HCT116 (cell line): ENCODE data around the gene MRPL20. TPM values are rescaled to one million over a fixed set of nuclear protein-coding genes. Genes with fewer than 3 reads are reported as not detected.
"Not testable (repeated sequence)": the region's sequence is repeated elsewhere in the genome, so short reads cannot be mapped to it uniquely, and the experiment has no call there.

Source experiments
- ATAC-seq: fragments of 200-7000 bp; cut with Tn5 transposase; 2 replicates; pipeline ENCODE4 v1.9.1; 2020; ENCODE audit warnings: mild to moderate bottlenecking, moderate library complexity
- BruUV-seq: library from RNA; stranded (reverse); fragments of 400-500 nt; replicated peaks from 2 replicates; lab custom pipeline; 2021; lab: Mats Ljungman, UMichigan
- CTCF ChIA-PET: fragments of 300-600 bp; sonication (Branson Sonifier 250); formaldehyde crosslinking; loops from one replicate; lab custom pipeline; 2021; ENCODE audit warnings: antibody characterized with exemption; lab: Charles Lee
- POLR2A ChIA-PET: fragments of 300-600, 350-600 bp; sonication (Branson Sonifier 250); formaldehyde crosslinking; loops from one replicate; lab custom pipeline; 2021; ENCODE audit warnings: antibody characterized with exemption; lab: Charles Lee
- RAD21 ChIA-PET, 2 experiments: fragments of 300-600 bp; sonication (Branson Sonifier 250); formaldehyde crosslinking; loops; one replicate each; lab custom pipeline; 2023; ENCODE audit warnings: low total read pairs in 2 of 2; ENCODE audit not compliant: uncharacterized antibody in 2 of 2, unreplicated experiment in 2 of 2, low non-redundant PET in 1 of 2; lab: Charles Lee
- DNase-seq: peaks from one replicate; pipeline ENCODE4 v3.0.0-alpha.2; 2010; ENCODE audit warnings: low read depth, low spot score
- H2AFZ ChIP-seq: fragments of 200-600 bp; shearing (Covaris generic), sonication (generic); 2 replicates; pipeline ENCODE4 v1.6.1; 2017; ENCODE audit warnings: low read depth, mixed run types, mixed read lengths, antibody characterized with exemption, low read length; ENCODE audit not compliant: poor library complexity, severe bottlenecking
- H3K27ac ChIP-seq: 2 replicates; pipeline ENCODE4 v1.5.1; 2012; ENCODE audit warnings: low read depth, low read length
- H3K27me3 ChIP-seq: fragments of 200-600 bp; sonication (generic); 2 replicates; pipeline ENCODE4 v1.6.1; 2016; ENCODE audit warnings: mixed run types, low read length, mixed read lengths; ENCODE audit not compliant: insufficient read depth
- H3K36me3 ChIP-seq, 2 experiments: fragments of 200-500 bp in 1 of 2; fragments of 200-600 bp in 1 of 2; sonication (Bioruptor generic) in 1 of 2; sonication (generic) in 1 of 2; 2 replicates each; pipeline versions ENCODE4 v1.5.1 to v1.6.1; 2014 to 2016; ENCODE audit warnings: low read length in 2 of 2, inconsistent platforms in 1 of 2, mixed read lengths in 1 of 2, mixed run types in 1 of 2; ENCODE audit not compliant: insufficient read depth in 2 of 2, control insufficient read depth in 1 of 2
- H3K4me1 ChIP-seq, 2 experiments: fragments of 200-600 bp in 1 of 2; sonication (generic) in 1 of 2; 2 replicates each; pipeline versions ENCODE4 v1.5.1 to v1.6.1; 2012 to 2017; ENCODE audit warnings: low read length in 2 of 2, inconsistent platforms in 1 of 2, mild to moderate bottlenecking in 1 of 2, mixed read lengths in 1 of 2, mixed run types in 1 of 2, moderate library complexity in 1 of 2; ENCODE audit not compliant: insufficient read depth in 2 of 2, control insufficient read depth in 1 of 2
- H3K4me2 ChIP-seq: fragments of 200-600 bp; sonication (generic); 2 replicates; pipeline ENCODE4 v1.6.1; 2017; ENCODE audit warnings: mixed run types, low read length, mixed read lengths
- H3K4me3 ChIP-seq, 2 experiments: fragments of 200-600 bp in 1 of 2; sonication (generic) in 1 of 2; replicated peaks in 1 of 2; 2 replicates each; pipeline ENCODE4 v1.5.1; 2011 to 2016; ENCODE audit warnings: low read length in 2 of 2, control low read depth in 1 of 2, low read depth in 1 of 2, mild to moderate bottlenecking in 1 of 2, mixed read lengths in 1 of 2, mixed run types in 1 of 2
- H3K79me2 ChIP-seq: fragments of 200-600 bp; sonication (generic); 2 replicates; pipeline ENCODE4 v1.6.1; 2017; ENCODE audit warnings: mild to moderate bottlenecking, mixed run types, low read length, moderate library complexity, mixed read lengths; ENCODE audit not compliant: insufficient read depth
- H3K9ac ChIP-seq: fragments of 200-600 bp; sonication (generic); 2 replicates; pipeline ENCODE4 v1.6.1; 2016; ENCODE audit warnings: low read length, mixed read lengths
- H3K9me2 ChIP-seq: fragments of 200-600 bp; sonication (generic), shearing (Covaris generic); 2 replicates; pipeline ENCODE4 v1.6.1; 2017; ENCODE audit warnings: mixed run types, mild to moderate bottlenecking, moderate library complexity; ENCODE audit not compliant: insufficient read depth
- H3K9me3 ChIP-seq, 2 experiments: fragments of 200-500 bp in 1 of 2; fragments of 200-600 bp in 1 of 2; sonication (Bioruptor generic) in 1 of 2; sonication (generic) in 1 of 2; 2 replicates each; pipeline ENCODE4 v1.6.1; 2014 to 2017; ENCODE audit warnings: low read length in 2 of 2, mixed read lengths in 2 of 2, inconsistent platforms in 1 of 2, low read depth in 1 of 2, mild to moderate bottlenecking in 1 of 2, mixed run types in 1 of 2, moderate library complexity in 1 of 2; ENCODE audit not compliant: control insufficient read depth in 1 of 2, insufficient read depth in 1 of 2
- H4K20me1 ChIP-seq: fragments of 200-600 bp; sonication (generic), shearing (Covaris generic); 2 replicates; pipeline ENCODE4 v1.6.1; 2017; ENCODE audit warnings: mixed run types, mild to moderate bottlenecking, moderate library complexity; ENCODE audit not compliant: insufficient read depth
- CBX3 ChIP-seq: IDR thresholded peaks from 2 replicates; pipeline ENCODE4 v1.6.1; 2012; ENCODE audit warnings: low read depth
- CEBPB ChIP-seq: IDR thresholded peaks from 2 replicates; pipeline ENCODE4 v1.6.1; 2012; ENCODE audit warnings: low read depth
- EZH2 ChIP-seq: fragments of 200-600 bp; sonication (generic); IDR thresholded peaks from 2 replicates; pipeline ENCODE4 v1.6.1; 2017; ENCODE audit warnings: antibody characterized with exemption, mixed run types
- FOSL1 ChIP-seq: IDR thresholded peaks from 2 replicates; pipeline ENCODE4 v1.6.1; 2012; ENCODE audit warnings: low read depth
- JUND ChIP-seq: IDR thresholded peaks from 2 replicates; pipeline ENCODE4 v1.6.1; 2012
- POLR2AphosphoS5 ChIP-seq: IDR thresholded peaks from 2 replicates; pipeline ENCODE4 v1.6.1; 2011; ENCODE audit warnings: mild to moderate bottlenecking, low read depth, low read length, moderate library complexity
- SP1 ChIP-seq: IDR thresholded peaks from 2 replicates; pipeline ENCODE4 v1.6.1; 2012; ENCODE audit warnings: low read depth
- TCF7L2 ChIP-seq: IDR thresholded peaks from 2 replicates; pipeline ENCODE4 v1.7.0; 2011; ENCODE audit warnings: borderline replicate concordance, inconsistent platforms; ENCODE audit not compliant: insufficient read depth, insufficient read length; ENCODE audit errors: extremely low read depth
- intact Hi-C: fragments of 100-400 bp; cut with micrococcal nuclease; formaldehyde crosslinking; loops from 2 replicates; pipeline ENCODE4 v1.10.0; 2022
- total RNA-seq: library from RNA; stranded (reverse); gene quantifications from one replicate; pipeline ENCODE4 v1.2.1, GENCODE V29; 2021; ENCODE audit not compliant: unreplicated experiment
- TF ChIP-seq, protein P1 (sequence below), 3 experiments: fragments of 200-600 bp in 1 of 3; sonication (generic) in 1 of 3; IDR thresholded peaks in 2 of 3; conservative IDR thresholded peaks in 1 of 3; 2 replicates each; pipeline ENCODE4 v1.5.1; 2012 to 2017; ENCODE audit warnings: low read depth in 2 of 3, low read length in 2 of 3, antibody characterized with exemption in 1 of 3, borderline replicate concordance in 1 of 3, control low read depth in 1 of 3, mild to moderate bottlenecking in 1 of 3, mixed read lengths in 1 of 3, mixed run types in 1 of 3, moderate library complexity in 1 of 3; ENCODE audit not compliant: insufficient read depth in 1 of 3
- TF ChIP-seq, protein P2 (sequence below): IDR thresholded peaks from 2 replicates; pipeline ENCODE4 v1.6.1; 2011; ENCODE audit warnings: mild to moderate bottlenecking, low read length, moderate library complexity; ENCODE audit not compliant: insufficient replicate concordance; ENCODE audit errors: extremely low read depth
- TF ChIP-seq, protein P3 (sequence below): IDR thresholded peaks from 2 replicates; pipeline ENCODE4 v1.6.1; 2012; ENCODE audit warnings: low read depth

MRPL20 gene
- total RNA-seq, 1 experiment from 2014 or later = 131 TPM

DNA sequence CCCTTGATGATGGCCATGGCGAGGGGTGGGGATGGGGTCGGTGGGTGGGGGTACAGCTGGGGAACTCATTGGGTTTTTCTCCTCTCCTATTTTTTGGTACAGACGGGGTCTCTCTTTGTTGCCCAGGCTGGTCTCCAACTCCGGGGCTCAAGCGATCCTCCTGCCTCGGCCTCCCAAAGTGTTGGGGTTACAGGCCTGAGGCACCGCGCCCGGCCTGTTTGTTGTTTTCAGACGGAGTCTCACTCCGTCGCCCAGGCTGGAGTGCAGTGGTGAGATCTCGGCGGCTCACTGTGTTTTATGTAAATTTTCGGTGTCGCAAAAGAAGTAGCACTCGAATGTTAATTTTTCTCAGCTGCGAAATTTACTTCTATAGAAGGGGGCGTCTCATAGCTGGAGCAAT, 39.5 kb upstream of the MRPL20 start:
- CTCF ChIA-PET, H3K4me1 ChIP-seq, BruUV-seq, intact Hi-C loops, DNase-seq, H3K27me3 ChIP-seq, RAD21 ChIA-PET, H2AFZ ChIP-seq, H3K4me3 ChIP-seq, H3K4me2 ChIP-seq, H3K9me3 ChIP-seq, H3K36me3 ChIP-seq, ATAC-seq, H3K9ac ChIP-seq, H3K9me2 ChIP-seq, H4K20me1 ChIP-seq, H3K27ac ChIP-seq, H3K79me2 ChIP-seq, POLR2A ChIA-PET: not testable (repeated sequence)

DNA sequence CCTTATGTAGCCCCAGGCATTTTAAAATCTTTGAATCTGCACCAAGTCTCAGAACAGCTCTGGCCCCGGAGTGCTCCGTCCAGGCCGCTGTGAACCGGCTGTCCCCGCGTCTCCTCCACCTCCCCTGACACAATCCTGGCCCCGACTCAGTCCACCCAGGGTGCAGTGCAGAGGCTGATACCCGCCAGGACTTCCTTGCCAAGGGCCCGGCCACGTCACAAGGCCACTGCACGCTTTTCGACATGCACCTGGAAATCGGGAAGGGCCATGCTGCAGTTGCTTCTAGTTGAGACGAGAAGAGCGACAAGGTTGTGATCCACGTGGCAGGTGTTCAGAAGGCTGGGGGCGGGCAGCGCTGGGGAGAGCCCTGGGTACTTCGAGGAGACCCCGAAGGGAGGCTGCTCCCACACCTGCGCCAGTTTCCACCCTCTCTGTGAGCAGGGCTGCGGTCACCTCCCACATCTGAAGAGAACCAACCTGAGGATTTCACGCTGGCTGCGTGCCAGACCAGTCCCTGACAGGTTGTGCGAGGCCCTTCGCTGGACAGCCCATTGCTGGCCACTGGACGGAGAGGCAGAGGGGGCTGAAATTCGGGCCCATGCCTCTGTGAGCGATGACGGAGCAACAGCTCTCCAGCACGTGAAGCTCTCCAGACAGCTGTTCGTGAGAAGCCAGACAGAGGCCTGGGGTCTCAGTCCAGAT, 35.1 kb upstream of the MRPL20 start:
- Histone ChIP-seq H4K20me1 (no peaks in the 10 kb centered on the region), H3K9me2 (no peaks in the 10 kb centered on the region), H3K9me3 (no peaks in the 10 kb centered on the region), H2AFZ (no peak overlapping the region), H3K27me3 (no peaks in the 10 kb centered on the region), H3K9ac (no peak overlapping the region), H3K4me1 (peaks cover 14 to 17% of the 10 kb centered on the region in 2 experiments), H3K36me3 (no peaks in the 10 kb centered on the region), H3K79me2 (peaks cover 10% of the 10 kb centered on the region; the same call in 1 of the 2 replicates), H3K4me2 (no peak overlapping the region), H3K4me3 (no peak overlapping the region), H3K27ac (no peak overlapping the region; the same call in 1 of the 2 replicates)
- ChIA-PET CTCF (interaction anchor here (1.1 to 2.9 kb wide), 5 partner anchors 13 to 69 kb away, joined by 3 to 10 read pairs (median 4); partner anchors contain the start of gene CCNL2), POLR2A (no interaction called here), RAD21 (no interaction called here)
- no TSS peak for BruUV-seq
- ATAC-seq (no peak), DNase-seq (no peak)
- intact Hi-C loops = no loop called here
- no peak for TF ChIP-seq CEBPB
- TF ChIP-seq SP1 = no peak
- no peak for TF ChIP-seq EZH2
- no peak for TF ChIP-seq CBX3
- TF ChIP-seq, protein P1, sequence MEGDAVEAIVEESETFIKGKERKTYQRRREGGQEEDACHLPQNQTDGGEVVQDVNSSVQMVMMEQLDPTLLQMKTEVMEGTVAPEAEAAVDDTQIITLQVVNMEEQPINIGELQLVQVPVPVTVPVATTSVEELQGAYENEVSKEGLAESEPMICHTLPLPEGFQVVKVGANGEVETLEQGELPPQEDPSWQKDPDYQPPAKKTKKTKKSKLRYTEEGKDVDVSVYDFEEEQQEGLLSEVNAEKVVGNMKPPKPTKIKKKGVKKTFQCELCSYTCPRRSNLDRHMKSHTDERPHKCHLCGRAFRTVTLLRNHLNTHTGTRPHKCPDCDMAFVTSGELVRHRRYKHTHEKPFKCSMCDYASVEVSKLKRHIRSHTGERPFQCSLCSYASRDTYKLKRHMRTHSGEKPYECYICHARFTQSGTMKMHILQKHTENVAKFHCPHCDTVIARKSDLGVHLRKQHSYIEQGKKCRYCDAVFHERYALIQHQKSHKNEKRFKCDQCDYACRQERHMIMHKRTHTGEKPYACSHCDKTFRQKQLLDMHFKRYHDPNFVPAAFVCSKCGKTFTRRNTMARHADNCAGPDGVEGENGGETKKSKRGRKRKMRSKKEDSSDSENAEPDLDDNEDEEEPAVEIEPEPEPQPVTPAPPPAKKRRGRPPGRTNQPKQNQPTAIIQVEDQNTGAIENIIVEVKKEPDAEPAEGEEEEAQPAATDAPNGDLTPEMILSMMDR (IDR thresholded peaks at IDR 0.05 in 2 of 3, conservative IDR thresholded peaks at IDR 0.05 in 1 of 3; ENCODE audit: borderline replicate concordance in 1 of 3, insufficient read depth in 1 of 3, low read depth in 2 of 3, low read length in 2 of 3) = no peak
- no peak for TF ChIP-seq POLR2AphosphoS5
- TF ChIP-seq JUND = no peak
- TF ChIP-seq, protein P2, sequence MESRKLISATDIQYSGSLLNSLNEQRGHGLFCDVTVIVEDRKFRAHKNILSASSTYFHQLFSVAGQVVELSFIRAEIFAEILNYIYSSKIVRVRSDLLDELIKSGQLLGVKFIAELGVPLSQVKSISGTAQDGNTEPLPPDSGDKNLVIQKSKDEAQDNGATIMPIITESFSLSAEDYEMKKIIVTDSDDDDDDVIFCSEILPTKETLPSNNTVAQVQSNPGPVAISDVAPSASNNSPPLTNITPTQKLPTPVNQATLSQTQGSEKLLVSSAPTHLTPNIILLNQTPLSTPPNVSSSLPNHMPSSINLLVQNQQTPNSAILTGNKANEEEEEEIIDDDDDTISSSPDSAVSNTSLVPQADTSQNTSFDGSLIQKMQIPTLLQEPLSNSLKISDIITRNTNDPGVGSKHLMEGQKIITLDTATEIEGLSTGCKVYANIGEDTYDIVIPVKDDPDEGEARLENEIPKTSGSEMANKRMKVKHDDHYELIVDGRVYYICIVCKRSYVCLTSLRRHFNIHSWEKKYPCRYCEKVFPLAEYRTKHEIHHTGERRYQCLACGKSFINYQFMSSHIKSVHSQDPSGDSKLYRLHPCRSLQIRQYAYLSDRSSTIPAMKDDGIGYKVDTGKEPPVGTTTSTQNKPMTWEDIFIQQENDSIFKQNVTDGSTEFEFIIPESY = no peak
- no peak for TF ChIP-seq TCF7L2
- TF ChIP-seq, protein P3, sequence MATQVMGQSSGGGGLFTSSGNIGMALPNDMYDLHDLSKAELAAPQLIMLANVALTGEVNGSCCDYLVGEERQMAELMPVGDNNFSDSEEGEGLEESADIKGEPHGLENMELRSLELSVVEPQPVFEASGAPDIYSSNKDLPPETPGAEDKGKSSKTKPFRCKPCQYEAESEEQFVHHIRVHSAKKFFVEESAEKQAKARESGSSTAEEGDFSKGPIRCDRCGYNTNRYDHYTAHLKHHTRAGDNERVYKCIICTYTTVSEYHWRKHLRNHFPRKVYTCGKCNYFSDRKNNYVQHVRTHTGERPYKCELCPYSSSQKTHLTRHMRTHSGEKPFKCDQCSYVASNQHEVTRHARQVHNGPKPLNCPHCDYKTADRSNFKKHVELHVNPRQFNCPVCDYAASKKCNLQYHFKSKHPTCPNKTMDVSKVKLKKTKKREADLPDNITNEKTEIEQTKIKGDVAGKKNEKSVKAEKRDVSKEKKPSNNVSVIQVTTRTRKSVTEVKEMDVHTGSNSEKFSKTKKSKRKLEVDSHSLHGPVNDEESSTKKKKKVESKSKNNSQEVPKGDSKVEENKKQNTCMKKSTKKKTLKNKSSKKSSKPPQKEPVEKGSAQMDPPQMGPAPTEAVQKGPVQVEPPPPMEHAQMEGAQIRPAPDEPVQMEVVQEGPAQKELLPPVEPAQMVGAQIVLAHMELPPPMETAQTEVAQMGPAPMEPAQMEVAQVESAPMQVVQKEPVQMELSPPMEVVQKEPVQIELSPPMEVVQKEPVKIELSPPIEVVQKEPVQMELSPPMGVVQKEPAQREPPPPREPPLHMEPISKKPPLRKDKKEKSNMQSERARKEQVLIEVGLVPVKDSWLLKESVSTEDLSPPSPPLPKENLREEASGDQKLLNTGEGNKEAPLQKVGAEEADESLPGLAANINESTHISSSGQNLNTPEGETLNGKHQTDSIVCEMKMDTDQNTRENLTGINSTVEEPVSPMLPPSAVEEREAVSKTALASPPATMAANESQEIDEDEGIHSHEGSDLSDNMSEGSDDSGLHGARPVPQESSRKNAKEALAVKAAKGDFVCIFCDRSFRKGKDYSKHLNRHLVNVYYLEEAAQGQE = no peak
- no peak for TF ChIP-seq FOSL1
